HepG2 (cell line): ENCODE data around the gene DNAJC4. TPM values are rescaled to one million over a fixed set of nuclear protein-coding genes. Genes with fewer than 3 reads are reported as not detected.
A peak's percentile ranks its signal among the peaks of the same experiment; 100 is the strongest.

Experiments used
- ATAC-seq: fragments of 200-7000 bp; cut with Tn5 transposase; 3 replicates; pipeline ENCODE4 v1.9.1; 2020; ENCODE audit warnings: mild to moderate bottlenecking, moderate library complexity
- BruUV-seq: library from RNA; stranded (reverse); fragments of 400-500 nt; replicated peaks from 2 replicates; lab custom pipeline; 2021; lab: Mats Ljungman, UMichigan
- CTCF ChIA-PET: fragments of 300-600 bp; formaldehyde crosslinking; extraction: SDS; loops from one replicate; lab custom pipeline; 2021; ENCODE audit warnings: low total read pairs, inconsistent platforms, low intra/inter-chr PET ratio; lab: Yijun Ruan, JAX
- POLR2A ChIA-PET: fragments of 350-600 bp; sonication (Branson Sonifier 250); formaldehyde crosslinking; loops from one replicate; lab custom pipeline; 2020; ENCODE audit warnings: antibody characterized with exemption, inconsistent platforms; lab: Yijun Ruan, JAX
- DNase-seq: peaks from one replicate; pipeline ENCODE4 v3.0.0-alpha.2; 2015; ENCODE audit warnings: low spot score
- FAIRE-seq: peaks from 3 replicates; lab custom pipeline; 2011; peaks lifted over from hg19 to GRCh38; lab: Jason Lieb, UNC
- H2AFZ ChIP-seq: one replicate; pipeline ENCODE4 v1.6.1; 2011; ENCODE audit warnings: low read length, inconsistent platforms
- H3K27ac ChIP-seq: fragments of 300-600 bp; 3 replicates; pipeline ENCODE4 v1.8.0; 2011; ENCODE audit warnings: mixed run types, mild to moderate bottlenecking, mixed read lengths, low read length, inconsistent platforms; ENCODE audit not compliant: insufficient read depth; ENCODE audit errors: extremely low read length
- H3K27me3 ChIP-seq, 2 experiments: fragments of 200-600 bp in 1 of 2; 2 replicates in 1 of 2; 3 replicates in 1 of 2; pipeline versions ENCODE4 v1.6.0 to v1.8.0; 2011; ENCODE audit warnings: low read length in 2 of 2, mild to moderate bottlenecking in 2 of 2, moderate library complexity in 2 of 2, inconsistent platforms in 1 of 2; ENCODE audit not compliant: insufficient read depth in 2 of 2, control insufficient read depth in 1 of 2
- H3K36me3 ChIP-seq, 2 experiments: fragments of 200-600 bp in 1 of 2; replicated peaks in 1 of 2; 2 replicates in 1 of 2; 3 replicates in 1 of 2; pipeline versions ENCODE4 v1.5.1 to v1.8.0; 2011; ENCODE audit warnings: low read length in 2 of 2, inconsistent platforms in 1 of 2; ENCODE audit not compliant: insufficient read depth in 2 of 2, control insufficient read depth in 1 of 2
- H3K4me1 ChIP-seq: 2 replicates; pipeline ENCODE4 v1.5.1; 2012; ENCODE audit warnings: low read length, inconsistent platforms; ENCODE audit not compliant: insufficient read depth
- H3K4me2 ChIP-seq: 2 replicates; pipeline ENCODE4 v1.6.0; 2011; ENCODE audit warnings: low read depth, low read length, inconsistent platforms
- H3K4me3 ChIP-seq, 3 experiments: fragments of 200-600 bp in 1 of 3; sonication (generic), shearing (Covaris generic) in 1 of 3; replicated peaks in 1 of 3; 2 replicates each; pipeline ENCODE4 v1.5.1; 2011 to 2016; ENCODE audit warnings: low read length in 3 of 3, inconsistent platforms in 2 of 3, low read depth in 2 of 3, mild to moderate bottlenecking in 2 of 3, control low read depth in 1 of 3, mixed read lengths in 1 of 3; ENCODE audit not compliant: insufficient read depth in 1 of 3
- H3K79me2 ChIP-seq: one replicate; pipeline ENCODE4 v1.6.1; 2011; ENCODE audit warnings: low read length, inconsistent platforms; ENCODE audit not compliant: insufficient read depth
- H3K9ac ChIP-seq: 2 replicates; pipeline ENCODE4 v1.6.0; 2011; ENCODE audit warnings: mild to moderate bottlenecking, low read depth, low read length, inconsistent platforms; ENCODE audit not compliant: insufficient read depth
- H3K9me3 ChIP-seq: 2 replicates; pipeline ENCODE4 v1.5.1; 2012; ENCODE audit warnings: mild to moderate bottlenecking, low read length
- H4K20me1 ChIP-seq: 2 replicates; pipeline ENCODE4 v1.6.0; 2011; ENCODE audit warnings: inconsistent platforms, mild to moderate bottlenecking, low read length, moderate library complexity; ENCODE audit not compliant: insufficient read depth
- SMYD3 ChIP-seq: sonication (generic); formaldehyde crosslinking; IDR thresholded peaks from 2 replicates; pipeline ENCODE4 v1.8.1; 2023; ENCODE audit warnings: mild to moderate bottlenecking, missing genetic modification reagents
- TIGD3 ChIP-seq: sonication (generic); formaldehyde crosslinking; IDR thresholded peaks from 2 replicates; pipeline ENCODE4 v1.5.1; 2020; ENCODE audit warnings: mild to moderate bottlenecking, missing genetic modification reagents, borderline replicate concordance
- ZBTB20 ChIP-seq: sonication (generic); formaldehyde crosslinking; IDR thresholded peaks from 2 replicates; pipeline ENCODE4 v1.8.1; 2023; ENCODE audit warnings: missing genetic modification reagents, low read depth, mild to moderate bottlenecking, borderline replicate concordance
- ZKSCAN1 ChIP-seq: fragments of 150-350 bp; IDR thresholded peaks from 2 replicates; pipeline ENCODE4 v1.6.1; 2014; ENCODE audit warnings: low read length
- ZNF281 ChIP-seq: sonication (generic); formaldehyde crosslinking; IDR thresholded peaks from 2 replicates; pipeline ENCODE4 v1.4.0; 2020; ENCODE audit warnings: missing genetic modification reagents, borderline replicate concordance
- ZNF530 ChIP-seq: sonication (generic); formaldehyde crosslinking; IDR thresholded peaks from 2 replicates; pipeline ENCODE4 v1.5.0; 2020; ENCODE audit warnings: low read depth, mild to moderate bottlenecking, missing genetic modification reagents
- ZNF569 ChIP-seq: sonication (generic); formaldehyde crosslinking; IDR thresholded peaks from 2 replicates; pipeline ENCODE4 v1.5.0; 2020; ENCODE audit warnings: mild to moderate bottlenecking, missing genetic modification reagents, moderate library complexity, borderline replicate concordance
- ZNF607 ChIP-seq: sonication (generic); formaldehyde crosslinking; IDR thresholded peaks from 2 replicates; pipeline ENCODE4 v1.5.1; 2020; ENCODE audit warnings: missing genetic modification reagents, mild to moderate bottlenecking, borderline replicate concordance
- ZSCAN12 ChIP-seq: sonication (generic); formaldehyde crosslinking; IDR thresholded peaks from 2 replicates; pipeline ENCODE4 v1.9.0; 2021; ENCODE audit warnings: mild to moderate bottlenecking, missing genetic modification reagents
- WGBS: methylation state at CpG from one replicate; pipeline ENCODE4 v1.1.6; 2017; ENCODE audit warnings: low lambda C conversion rate; 5-methylcytosine and 5-hydroxymethylcytosine counted together
- in situ Hi-C: cut with HindIII; loops from 2 replicates; pipeline ENCODE4 v1.10.0; 2017; ENCODE audit warnings: low pct_unique_long_range_greater_than_20kb; ENCODE audit not compliant: extremely low pct_ligation_motif_present
- intact Hi-C: fragments of 100-400 bp; cut with micrococcal nuclease; formaldehyde crosslinking; loops from one replicate; pipeline ENCODE4 v1.10.0; 2022; ENCODE audit not compliant: unreplicated experiment
- polyA plus RNA-seq, 8 experiments: library from polyadenylated mRNA; depleted of rRNA in 3 of 8; stranded (reverse) in 7 of 8; unstranded in 1 of 8; fragments of >200 nt; fragmentation: Illumina TruSeq in 4 of 8; extraction: Trizol in 4 of 8; gene quantifications; 2 replicates each; pipeline versions ENCODE4 v1.2.1 to v1.2.3, GENCODE V29; 2011 to 2016; ENCODE audit warnings: low read depth in 4 of 8, missing spikeins in 1 of 8, mixed read lengths in 1 of 8; ENCODE audit not compliant: insufficient read depth in 1 of 8
- total RNA-seq, 5 experiments: library from RNA; depleted of rRNA; stranded (reverse); fragments of >200 nt; fragmentation: Illumina TruSeq; extraction: Trizol; gene quantifications; 2 replicates each; pipeline ENCODE4 v1.2.3, GENCODE V29; 2016; ENCODE audit warnings: low read depth in 1 of 5
- TF ChIP-seq, protein P1 (sequence below), 2 experiments: sonication (generic) in 1 of 2; formaldehyde crosslinking in 1 of 2; IDR thresholded peaks; 2 replicates each; pipeline versions ENCODE4 v1.4.0 to v1.6.1; 2016 to 2020; ENCODE audit warnings: borderline replicate concordance in 1 of 2, low read depth in 1 of 2, mild to moderate bottlenecking in 1 of 2, missing genetic modification reagents in 1 of 2

Gene DNAJC4
- total and polyA plus RNA-seq, 2 of the 13 experiments (the other 11 are each of a cell fraction or from before 2014, with no cell fraction given), result 10.3 to 60.8 TPM

GRCh38 chr11:64186492-64187165 is 43.7 kb upstream of the DNAJC4 start:
- H3K27me3 ChIP-seq, result no peaks in the 10 kb centered on the region
- FAIRE-seq (no peak), DNase-seq (no peak), ATAC-seq (no peak)
- peaks cover 11% of the 10 kb centered on the region for H3K79me2 ChIP-seq
- no peak overlapping the region for H3K27ac ChIP-seq
- H3K9me3 ChIP-seq, result no peaks in the 10 kb centered on the region
- no peak overlapping the region for H2AFZ ChIP-seq
- ChIA-PET CTCF (no interaction called here), POLR2A (interaction anchor here (0.6 to 2.7 kb wide), 22 partner anchors 9 to 694 kb away, joined by 3 to 31 read pairs (median 6); partner anchors contain the start of genes BAD, ESRRA, FERMT3 and MACROD1)
- in situ Hi-C loops, result no loop called here
- peaks cover 48% of the 10 kb centered on the region for H3K4me1 ChIP-seq
- BruUV-seq, result no TSS peak
- H3K9ac ChIP-seq, result no peak overlapping the region
- WGBS, result 0% methylated on average over 23 of the region's 48 CpGs
- intact Hi-C loops, result loop anchor here (5.0 to 10.0 kb wide), 2 partner anchors 56 to 118 kb away; partner anchors contain the start of genes CATSPERZ, ESRRA and FKBP2
- peaks cover 3% of the 10 kb centered on the region in 2 experiments; a peak in 2 of 5 replicates for H3K36me3 ChIP-seq
- peaks cover 19% of the 10 kb centered on the region for H4K20me1 ChIP-seq
- no peak overlapping the region for H3K4me3 ChIP-seq
- no peak overlapping the region for H3K4me2 ChIP-seq
- TF ChIP-seq, protein P1, sequence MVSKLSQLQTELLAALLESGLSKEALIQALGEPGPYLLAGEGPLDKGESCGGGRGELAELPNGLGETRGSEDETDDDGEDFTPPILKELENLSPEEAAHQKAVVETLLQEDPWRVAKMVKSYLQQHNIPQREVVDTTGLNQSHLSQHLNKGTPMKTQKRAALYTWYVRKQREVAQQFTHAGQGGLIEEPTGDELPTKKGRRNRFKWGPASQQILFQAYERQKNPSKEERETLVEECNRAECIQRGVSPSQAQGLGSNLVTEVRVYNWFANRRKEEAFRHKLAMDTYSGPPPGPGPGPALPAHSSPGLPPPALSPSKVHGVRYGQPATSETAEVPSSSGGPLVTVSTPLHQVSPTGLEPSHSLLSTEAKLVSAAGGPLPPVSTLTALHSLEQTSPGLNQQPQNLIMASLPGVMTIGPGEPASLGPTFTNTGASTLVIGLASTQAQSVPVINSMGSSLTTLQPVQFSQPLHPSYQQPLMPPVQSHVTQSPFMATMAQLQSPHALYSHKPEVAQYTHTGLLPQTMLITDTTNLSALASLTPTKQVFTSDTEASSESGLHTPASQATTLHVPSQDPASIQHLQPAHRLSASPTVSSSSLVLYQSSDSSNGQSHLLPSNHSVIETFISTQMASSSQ (IDR thresholded peaks at IDR 0.05; ENCODE audit: low read depth), result no peak
- TF ChIP-seq, protein P1 (CRISPR knock-in tag; IDR thresholded peaks at IDR 0.05; ENCODE audit: borderline replicate concordance), result no peak
- no peak for TF ChIP-seq ZKSCAN1
- no peak for TF ChIP-seq ZSCAN12 (CRISPR knock-in tag)
- no peak for TF ChIP-seq ZNF569 (CRISPR knock-in tag)
- peak; percentile 38; the same call in 1 of the 2 replicates for TF ChIP-seq ZNF281
- no peak for TF ChIP-seq ZNF607 (CRISPR knock-in tag)
- no peak for TF ChIP-seq SMYD3 (CRISPR knock-in tag)
- TF ChIP-seq ZNF530 (CRISPR knock-in tag), result no peak
- no peak for TF ChIP-seq TIGD3
- TF ChIP-seq ZBTB20 (CRISPR knock-in tag), result no peak
